ENCODE results near the gene KPTN.

The KPTN gene

DNA sequence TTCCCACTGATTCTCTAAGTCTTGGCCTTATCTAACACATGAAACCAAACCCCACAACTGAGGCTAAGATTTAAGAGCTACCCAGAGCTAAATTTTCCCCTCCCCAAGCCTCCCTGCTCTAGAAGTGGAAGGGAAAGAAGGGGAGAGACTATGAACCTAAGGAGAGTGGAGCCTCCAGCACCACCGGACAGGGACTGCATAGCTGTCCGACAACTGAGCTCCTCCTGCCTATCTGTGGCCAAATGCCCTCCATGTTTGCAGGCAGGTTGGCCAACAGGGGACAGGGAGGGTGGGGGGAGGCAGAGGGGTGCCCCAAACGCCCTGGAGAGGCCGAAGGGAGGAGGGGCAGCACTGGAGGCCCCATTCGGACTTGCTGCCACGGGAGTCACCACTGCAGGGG lies 36.8 kb upstream of the KPTN start:
- DNase-seq (ENCODE audit: low spot score): no peak
- no peak for TF ChIP-seq CTCF (IDR thresholded peaks at IDR 0.05; ENCODE audit: extremely low read depth, missing control alignments)

- TF ChIP-seq CTCF (IDR thresholded peaks at IDR 0.05; ENCODE audit: extremely low read depth, missing control alignments): no peak
- no peak for DNase-seq (ENCODE audit: low spot score)
Observed at GRCh38 chr19:47520343-47520806, 36.4 kb upstream of the KPTN start.

DNA sequence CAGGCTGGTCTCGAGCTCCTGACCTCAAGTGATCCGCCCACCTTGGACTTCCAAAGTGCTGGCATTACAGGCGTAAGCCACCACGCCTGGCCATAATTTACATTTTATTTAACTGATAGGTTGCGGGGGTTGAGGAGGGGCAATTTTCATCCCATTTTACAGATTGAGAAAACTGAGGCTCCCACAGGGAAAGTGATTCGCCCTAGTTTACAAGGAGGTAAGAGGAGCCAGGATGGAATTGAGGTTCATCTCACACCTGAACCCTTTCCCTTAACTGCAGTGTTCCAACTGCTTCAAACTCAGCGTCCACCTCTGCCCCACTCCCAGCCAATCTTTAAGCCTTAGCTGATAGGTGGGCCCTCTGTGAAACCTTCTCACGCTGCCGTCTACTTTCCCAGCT lies 34.8 kb upstream of the KPTN start:
- no peak for DNase-seq (ENCODE audit: low spot score)
- TF ChIP-seq CTCF (IDR thresholded peaks at IDR 0.05; ENCODE audit: extremely low read depth, missing control alignments): no peak

DNA sequence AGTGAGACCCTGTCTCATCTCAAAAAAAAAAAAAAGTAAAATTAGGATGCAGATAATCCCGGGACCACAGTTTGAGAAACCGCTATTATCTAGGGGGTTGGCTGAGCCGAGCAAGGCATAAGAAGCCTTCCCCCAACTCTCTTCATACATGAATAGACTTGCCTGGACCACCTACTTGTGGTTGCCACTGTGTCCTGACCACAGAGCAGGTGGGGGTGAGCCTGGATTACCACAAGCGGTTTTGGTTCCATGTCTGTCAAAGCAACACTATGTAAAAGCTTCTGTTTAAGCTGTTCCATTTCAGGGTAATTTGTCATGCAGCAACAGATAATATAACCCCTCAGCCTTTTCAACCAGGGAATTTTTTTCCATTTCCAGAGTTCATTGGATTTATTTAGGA lies 34.1 kb upstream of the KPTN start:
- peak; percentile 72 for DNase-seq (ENCODE audit: low spot score)
- no peak for TF ChIP-seq CTCF (IDR thresholded peaks at IDR 0.05; ENCODE audit: extremely low read depth, missing control alignments)

GRCh38 chr19:47514869-47515588 lies 31.0 kb upstream of the KPTN start, which contains the start of gene NAPA:
NAPA (minus strand) TSS chr19:47515063; CDS start chr19:47514940, 123 bp downstream.
- peak; percentile 80 for TF ChIP-seq CTCF (IDR thresholded peaks at IDR 0.05; ENCODE audit: extremely low read depth, missing control alignments)
- DNase-seq (ENCODE audit: low spot score): peak; percentile 98

GRCh38 chr19:47514151-47514868 lies 30.3 kb upstream of the KPTN start:
- TF ChIP-seq CTCF (IDR thresholded peaks at IDR 0.05; ENCODE audit: extremely low read depth, missing control alignments): no peak
- DNase-seq (ENCODE audit: low spot score): no peak

DNA sequence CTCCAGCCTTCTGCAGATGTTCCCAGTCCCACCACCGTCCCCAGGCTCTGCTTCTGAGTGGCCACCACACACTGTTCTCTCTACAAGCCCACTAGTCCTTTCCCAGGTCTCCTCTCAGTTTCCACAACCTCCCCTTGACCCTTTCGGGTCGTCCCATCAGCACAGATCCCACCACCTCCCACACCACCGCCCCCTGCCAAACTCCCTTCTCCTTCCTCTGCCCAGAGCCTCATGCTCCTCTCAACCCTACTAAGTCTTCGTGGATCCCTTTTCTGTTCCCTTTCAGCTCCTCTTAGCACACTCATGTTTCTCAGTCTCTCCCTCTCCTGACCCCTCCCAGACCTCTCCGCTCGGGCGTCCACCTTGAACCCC lies 28.9 kb upstream of the KPTN start:
- DNase-seq (ENCODE audit: low spot score): no peak
- TF ChIP-seq CTCF (IDR thresholded peaks at IDR 0.05; ENCODE audit: extremely low read depth, missing control alignments): no peak

Data from GM20000 (cell line).